Lung (tissue), 12 donors: ENCODE measurements around the gene GDF11. TPM values are rescaled to one million over a fixed set of nuclear protein-coding genes. Genes with fewer than 3 reads are reported as not detected.
A peak's percentile ranks its signal among the peaks of the same experiment; 100 is the strongest.

ENCODE experiments used
- ATAC-seq: fragments of 200-7000 bp; cut with Tn5 transposase; one replicate; pipeline ENCODE4 v1.9.1; 2020; ENCODE audit warnings: moderate number of reproducible peaks; ENCODE audit not compliant: insufficient read depth, low FRiP score
- DNase-seq, 3 donors: peaks; one replicate each; pipeline ENCODE4 v3.0.0-alpha.2; 2013 to 2017
- H3K27ac ChIP-seq, 2 donors: one replicate each; pipeline ENCODE4 v1.5.1; 2013; ENCODE audit warnings: mild to moderate bottlenecking in 2 of 2, moderate library complexity in 2 of 2, control low read depth in 1 of 2, inconsistent platforms in 1 of 2, low read depth in 1 of 2, low read length in 1 of 2
- H3K27me3 ChIP-seq, 3 donors: one replicate each; pipeline ENCODE4 v1.5.1; 2013; ENCODE audit warnings: low read length in 2 of 3; ENCODE audit not compliant: control insufficient read depth in 3 of 3, insufficient read depth in 3 of 3
- H3K36me3 ChIP-seq, 4 donors: one replicate each; pipeline ENCODE4 v1.5.1; 2013; ENCODE audit warnings: low read length in 4 of 4, mild to moderate bottlenecking in 1 of 4, moderate library complexity in 1 of 4; ENCODE audit not compliant: control insufficient read depth in 4 of 4, insufficient read depth in 4 of 4
- H3K4me1 ChIP-seq, 5 donors: one replicate each; pipeline ENCODE4 v1.5.1; 2013; ENCODE audit warnings: low read length in 5 of 5, mild to moderate bottlenecking in 2 of 5, moderate library complexity in 1 of 5; ENCODE audit not compliant: control insufficient read depth in 5 of 5, insufficient read depth in 5 of 5
- H3K4me3 ChIP-seq: one replicate; pipeline ENCODE4 v1.5.1; 2013; ENCODE audit warnings: mild to moderate bottlenecking, control low read depth, moderate library complexity
- H3K9ac ChIP-seq, 2 donors: one replicate each; pipeline ENCODE4 v1.5.1; 2013; ENCODE audit warnings: low read length in 2 of 2, control low read depth in 1 of 2; ENCODE audit not compliant: insufficient read depth in 1 of 2
- H3K9me3 ChIP-seq, 4 donors: one replicate each; pipeline ENCODE4 v1.5.1; 2013; ENCODE audit warnings: low read length in 3 of 4, mild to moderate bottlenecking in 1 of 4, moderate library complexity in 1 of 4; ENCODE audit not compliant: control insufficient read depth in 4 of 4, insufficient read depth in 3 of 4
- CTCF ChIP-seq: IDR thresholded peaks from 2 replicates; pipeline ENCODE4 v1.5.1; 2012; ENCODE audit warnings: mild to moderate bottlenecking; ENCODE audit errors: control extremely low read depth, extremely low read depth
- WGBS, 2 donors: extraction: QIAGEN DNeasy Blood & Tissue Kit; methylation state at CpG; one replicate each; pipeline ENCODE4 v1.1.7; 2013; 5-methylcytosine and 5-hydroxymethylcytosine counted together
- polyA plus RNA-seq, 2 donors: library from polyadenylated mRNA; stranded (reverse); fragments of 200-250 nt; gene quantifications; one replicate each; pipeline ENCODE4 v1.2.1, GENCODE V29; 2013
- total RNA-seq, 2 donors: library from RNA; depleted of rRNA in 1 of 2; stranded (reverse); fragments of >200 nt in 1 of 2; gene quantifications; one replicate each; pipeline ENCODE4 v1.2.1, GENCODE V29; 2014 to 2021
- donor health status: control.
- donor health status: control.
- donor health status: Bipolar disorder and iron deficiency.
- donor health status: healthy.
- donor health status: DM: yes; HTN: yes; CAD: no.

GDF11 gene
- total and polyA plus RNA-seq, 4 donors, result 0.93 to 8.3 (median 3.2) TPM

GRCh38 chr12:55738123-55739024 lies 4.5 kb upstream of the GDF11 start:
- peak; percentile 96 for TF ChIP-seq CTCF
- Histone ChIP-seq H3K4me3 (peak overlapping the region; percentile 24), H3K36me3 (no peaks in the 10 kb centered on the region), H3K4me1 (peaks cover 0 to 31% (median 11%) of the 10 kb centered on the region in 5 donors), H3K27me3 (no peaks in the 10 kb centered on the region), H3K27ac (peak overlapping the region; percentile 23 to 37), H3K9me3 (no peaks in the 10 kb centered on the region), H3K9ac (peak overlapping the region; percentile 59 to 91)
- peak; percentile 72 for ATAC-seq
- WGBS, 2 donors, result 1 to 4% methylated on average over 14 of the region's 14 CpGs
- peak; percentile 94 to 97 (median 96) for DNase-seq

GRCh38 chr12:55739025-55739378 lies 3.9 kb upstream of the GDF11 start:
- Histone ChIP-seq H3K27me3 (no peaks in the 10 kb centered on the region), H3K27ac (no peak overlapping the region), H3K4me3 (no peak overlapping the region), H3K4me1 (peaks cover 0 to 32% (median 11%) of the 10 kb centered on the region in 5 donors), H3K9ac (no peak overlapping the region), H3K36me3 (no peaks in the 10 kb centered on the region), H3K9me3 (no peaks in the 10 kb centered on the region)
- WGBS, 2 donors, result 78 to 83% methylated on average over 2 of the region's 2 CpGs
- DNase-seq (no peak), ATAC-seq (no peak)
- TF ChIP-seq CTCF, result no peak

- H3K27me3 ChIP-seq, result no peaks in the 10 kb centered on the region
- peak overlapping the region; percentile 43 to 84 for H3K9ac ChIP-seq
- ATAC-seq, result no peak
- DNase-seq, result peak; percentile 61 to 81 (median 77)
- whole genome bisulfite sequencing, 2 donors, result 18 to 23% methylated on average over 3 of the region's 3 CpGs
- no peaks in the 10 kb centered on the region for H3K9me3 ChIP-seq
- peaks cover 2 to 46% (median 13%) of the 10 kb centered on the region in 5 donors for H3K4me1 ChIP-seq
- no peak overlapping the region for H3K4me3 ChIP-seq
- no peak overlapping the region for H3K27ac ChIP-seq
- H3K36me3 ChIP-seq, result no peaks in the 10 kb centered on the region
- no peak for TF ChIP-seq CTCF
Observed at GRCh38 chr12:55741931-55742680, 816 bp upstream of the GDF11 start.
